Neural cell (in vitro differentiated cells): Measurements from ENCODE around the gene TTC19. TPM values are rescaled to one million over a fixed set of nuclear protein-coding genes. Genes with fewer than 3 reads are reported as not detected.

Experiments
- H2AFZ ChIP-seq: fragments of 200-600, 300-800 bp; sonication (generic), shearing (Covaris generic); 2 replicates; pipeline ENCODE4 v1.6.0; 2014; ENCODE audit warnings: low read depth, mild to moderate bottlenecking, antibody characterized with exemption, low read length, moderate library complexity
- H3F3A ChIP-seq: fragments of 200-600 bp; shearing (Covaris generic); 2 replicates; pipeline ENCODE4 v1.6.1; 2016; ENCODE audit warnings: mild to moderate bottlenecking, moderate library complexity, mixed read lengths, antibody characterized with exemption, low read length; ENCODE audit not compliant: insufficient read depth, poor library complexity, severe bottlenecking
- H3K27ac ChIP-seq: fragments of 200-600, 300-800 bp; sonication (generic), shearing (Covaris generic); 2 replicates; pipeline ENCODE4 v1.5.1; 2014; ENCODE audit warnings: mild to moderate bottlenecking, low read length, moderate library complexity
- H3K27me3 ChIP-seq: fragments of 300-800, 200-600 bp; sonication (generic), shearing (Covaris generic); 2 replicates; pipeline ENCODE4 v1.6.0; 2014; ENCODE audit warnings: mild to moderate bottlenecking, low read depth, low read length, moderate library complexity; ENCODE audit not compliant: insufficient read depth
- H3K36me3 ChIP-seq: fragments of 300-800, 200-600 bp; sonication (generic), shearing (Covaris generic); 2 replicates; pipeline ENCODE4 v1.5.1; 2014; ENCODE audit warnings: mild to moderate bottlenecking, antibody characterized with exemption, low read length, moderate library complexity; ENCODE audit not compliant: insufficient read depth
- H3K4me2 ChIP-seq: fragments of 300-800, 200-600 bp; sonication (generic), shearing (Covaris generic); 2 replicates; pipeline ENCODE4 v1.6.0; 2014; ENCODE audit warnings: mild to moderate bottlenecking, low read length
- H3K4me3 ChIP-seq: fragments of 300-800, 200-600 bp; sonication (generic), shearing (Covaris generic); 2 replicates; pipeline ENCODE4 v1.5.1; 2014; ENCODE audit warnings: mild to moderate bottlenecking, low read length, moderate library complexity
- H3K79me2 ChIP-seq: fragments of 200-600 bp; shearing (Covaris generic); replicated peaks from 2 replicates; pipeline ENCODE4 v1.6.0; 2014; ENCODE audit warnings: mild to moderate bottlenecking, low read length, moderate library complexity; ENCODE audit not compliant: insufficient read depth
- H3K9ac ChIP-seq: fragments of 300-800, 200-600 bp; sonication (generic), shearing (Covaris generic); 2 replicates; pipeline ENCODE4 v1.6.1; 2016; ENCODE audit warnings: mild to moderate bottlenecking, low read length, mixed read lengths
- H3K9me2 ChIP-seq: fragments of 200-600 bp; shearing (Covaris generic); 2 replicates; pipeline ENCODE4 v1.6.1; 2016; ENCODE audit warnings: mild to moderate bottlenecking, low read length, mixed read lengths; ENCODE audit not compliant: insufficient read depth
- H3K9me3 ChIP-seq: fragments of 200-600, 300-800 bp; sonication (generic), shearing (Covaris generic); 2 replicates; pipeline ENCODE4 v1.6.1; 2016; ENCODE audit warnings: mild to moderate bottlenecking, mixed run types, low read length, moderate library complexity, mixed read lengths
- H4K20me1 ChIP-seq: fragments of 200-600 bp; shearing (Covaris generic); 2 replicates; pipeline ENCODE4 v1.6.1; 2016; ENCODE audit warnings: mild to moderate bottlenecking, mixed run types; ENCODE audit not compliant: insufficient read depth
- EP300 ChIP-seq: fragments of 450-650 bp; conservative IDR thresholded peaks from 2 replicates; pipeline ENCODE4 v1.6.1; 2014; ENCODE audit warnings: antibody characterized with exemption, mild to moderate bottlenecking, moderate library complexity; ENCODE audit not compliant: poor library complexity, severe bottlenecking
- EZH2 ChIP-seq: fragments of 200-600, 300-800 bp; shearing (Covaris generic), sonication (generic); IDR thresholded peaks from 2 replicates; pipeline ENCODE4 v1.6.1; 2014; ENCODE audit warnings: antibody characterized with exemption, low read length, borderline replicate concordance, mild to moderate bottlenecking; ENCODE audit not compliant: insufficient read depth, poor library complexity, severe bottlenecking
- MXI1 ChIP-seq: fragments of 450-650 bp; conservative IDR thresholded peaks from 2 replicates; pipeline ENCODE4 v1.6.1; 2014; ENCODE audit warnings: antibody characterized with exemption, mild to moderate bottlenecking; ENCODE audit not compliant: poor library complexity, severe bottlenecking
- POLR2AphosphoS5 ChIP-seq: IDR thresholded peaks from 2 replicates; pipeline ENCODE4 v1.6.1; 2012
- RAD21 ChIP-seq: fragments of 450-650 bp; conservative IDR thresholded peaks from 2 replicates; pipeline ENCODE4 v1.6.1; 2014; ENCODE audit warnings: antibody characterized with exemption, mild to moderate bottlenecking, moderate library complexity
- SMC3 ChIP-seq: fragments of 450-650 bp; conservative IDR thresholded peaks from 2 replicates; pipeline ENCODE4 v1.6.1; 2014; ENCODE audit warnings: antibody characterized with exemption, mild to moderate bottlenecking, moderate library complexity; ENCODE audit not compliant: poor library complexity
- TAF1 ChIP-seq: IDR thresholded peaks from 2 replicates; pipeline ENCODE4 v1.6.1; 2012; ENCODE audit warnings: low read depth
- polyA plus RNA-seq: library from polyadenylated mRNA; depleted of rRNA; stranded (reverse); fragments of >200 nt; gene quantifications from 2 replicates; pipeline ENCODE4 v1.2.3, GENCODE V29; 2014
- TF ChIP-seq, protein P1 (sequence below): IDR thresholded peaks from 2 replicates; pipeline ENCODE4 v1.6.1; 2012; ENCODE audit warnings: borderline replicate concordance
- TF ChIP-seq, protein P2 (sequence below): fragments of 450-650 bp; IDR thresholded peaks from 2 replicates; pipeline ENCODE4 v1.5.1; 2014; ENCODE audit warnings: antibody characterized with exemption, mild to moderate bottlenecking, moderate library complexity; ENCODE audit not compliant: poor library complexity, severe bottlenecking

TTC19 gene
- polyA plus RNA-seq, 1 donor from 2014 or later = 97.8 TPM

DNA sequence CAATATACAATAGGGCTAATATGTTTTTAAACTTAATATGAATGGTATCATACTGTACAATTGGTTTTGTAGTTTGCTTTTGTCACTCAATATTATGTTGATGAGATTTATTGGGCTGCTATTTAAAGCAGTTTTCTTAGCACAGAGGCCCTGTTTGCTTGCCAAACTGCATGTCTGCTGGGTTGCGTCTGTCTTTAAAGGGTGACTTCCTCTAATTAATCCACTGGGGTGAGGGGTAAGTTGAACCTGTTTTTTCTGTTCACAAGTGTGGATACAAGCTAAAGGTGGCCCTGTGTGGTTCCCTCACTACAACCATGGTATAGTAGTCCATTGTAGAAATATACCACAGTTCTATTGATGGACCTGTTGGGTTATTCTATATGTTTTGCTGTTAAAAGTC is 19.7 kb downstream of the TTC19 start:
- no peak for TF ChIP-seq MXI1
- TF ChIP-seq EP300 = no peak
- no peak for TF ChIP-seq RAD21
- TF ChIP-seq, protein P1, sequence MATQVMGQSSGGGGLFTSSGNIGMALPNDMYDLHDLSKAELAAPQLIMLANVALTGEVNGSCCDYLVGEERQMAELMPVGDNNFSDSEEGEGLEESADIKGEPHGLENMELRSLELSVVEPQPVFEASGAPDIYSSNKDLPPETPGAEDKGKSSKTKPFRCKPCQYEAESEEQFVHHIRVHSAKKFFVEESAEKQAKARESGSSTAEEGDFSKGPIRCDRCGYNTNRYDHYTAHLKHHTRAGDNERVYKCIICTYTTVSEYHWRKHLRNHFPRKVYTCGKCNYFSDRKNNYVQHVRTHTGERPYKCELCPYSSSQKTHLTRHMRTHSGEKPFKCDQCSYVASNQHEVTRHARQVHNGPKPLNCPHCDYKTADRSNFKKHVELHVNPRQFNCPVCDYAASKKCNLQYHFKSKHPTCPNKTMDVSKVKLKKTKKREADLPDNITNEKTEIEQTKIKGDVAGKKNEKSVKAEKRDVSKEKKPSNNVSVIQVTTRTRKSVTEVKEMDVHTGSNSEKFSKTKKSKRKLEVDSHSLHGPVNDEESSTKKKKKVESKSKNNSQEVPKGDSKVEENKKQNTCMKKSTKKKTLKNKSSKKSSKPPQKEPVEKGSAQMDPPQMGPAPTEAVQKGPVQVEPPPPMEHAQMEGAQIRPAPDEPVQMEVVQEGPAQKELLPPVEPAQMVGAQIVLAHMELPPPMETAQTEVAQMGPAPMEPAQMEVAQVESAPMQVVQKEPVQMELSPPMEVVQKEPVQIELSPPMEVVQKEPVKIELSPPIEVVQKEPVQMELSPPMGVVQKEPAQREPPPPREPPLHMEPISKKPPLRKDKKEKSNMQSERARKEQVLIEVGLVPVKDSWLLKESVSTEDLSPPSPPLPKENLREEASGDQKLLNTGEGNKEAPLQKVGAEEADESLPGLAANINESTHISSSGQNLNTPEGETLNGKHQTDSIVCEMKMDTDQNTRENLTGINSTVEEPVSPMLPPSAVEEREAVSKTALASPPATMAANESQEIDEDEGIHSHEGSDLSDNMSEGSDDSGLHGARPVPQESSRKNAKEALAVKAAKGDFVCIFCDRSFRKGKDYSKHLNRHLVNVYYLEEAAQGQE = no peak
- no peak for TF ChIP-seq POLR2AphosphoS5
- TF ChIP-seq, protein P2, sequence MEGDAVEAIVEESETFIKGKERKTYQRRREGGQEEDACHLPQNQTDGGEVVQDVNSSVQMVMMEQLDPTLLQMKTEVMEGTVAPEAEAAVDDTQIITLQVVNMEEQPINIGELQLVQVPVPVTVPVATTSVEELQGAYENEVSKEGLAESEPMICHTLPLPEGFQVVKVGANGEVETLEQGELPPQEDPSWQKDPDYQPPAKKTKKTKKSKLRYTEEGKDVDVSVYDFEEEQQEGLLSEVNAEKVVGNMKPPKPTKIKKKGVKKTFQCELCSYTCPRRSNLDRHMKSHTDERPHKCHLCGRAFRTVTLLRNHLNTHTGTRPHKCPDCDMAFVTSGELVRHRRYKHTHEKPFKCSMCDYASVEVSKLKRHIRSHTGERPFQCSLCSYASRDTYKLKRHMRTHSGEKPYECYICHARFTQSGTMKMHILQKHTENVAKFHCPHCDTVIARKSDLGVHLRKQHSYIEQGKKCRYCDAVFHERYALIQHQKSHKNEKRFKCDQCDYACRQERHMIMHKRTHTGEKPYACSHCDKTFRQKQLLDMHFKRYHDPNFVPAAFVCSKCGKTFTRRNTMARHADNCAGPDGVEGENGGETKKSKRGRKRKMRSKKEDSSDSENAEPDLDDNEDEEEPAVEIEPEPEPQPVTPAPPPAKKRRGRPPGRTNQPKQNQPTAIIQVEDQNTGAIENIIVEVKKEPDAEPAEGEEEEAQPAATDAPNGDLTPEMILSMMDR = no peak
- TF ChIP-seq TAF1 = no peak
- no peak for TF ChIP-seq SMC3
- no peak for TF ChIP-seq EZH2
- H2AFZ ChIP-seq = no peak overlapping the region
- H3K79me2 ChIP-seq = no peaks in the 10 kb centered on the region
- no peaks in the 10 kb centered on the region for H4K20me1 ChIP-seq
- H3F3A ChIP-seq = no peaks in the 10 kb centered on the region
- H3K4me2 ChIP-seq = no peak overlapping the region
- no peak overlapping the region for H3K27ac ChIP-seq
- H3K36me3 ChIP-seq = no peaks in the 10 kb centered on the region
- H3K4me3 ChIP-seq = no peak overlapping the region
- H3K27me3 ChIP-seq = no peaks in the 10 kb centered on the region
- no peaks in the 10 kb centered on the region for H3K9me2 ChIP-seq
- no peak overlapping the region for H3K9ac ChIP-seq
- no peaks in the 10 kb centered on the region for H3K9me3 ChIP-seq

DNA sequence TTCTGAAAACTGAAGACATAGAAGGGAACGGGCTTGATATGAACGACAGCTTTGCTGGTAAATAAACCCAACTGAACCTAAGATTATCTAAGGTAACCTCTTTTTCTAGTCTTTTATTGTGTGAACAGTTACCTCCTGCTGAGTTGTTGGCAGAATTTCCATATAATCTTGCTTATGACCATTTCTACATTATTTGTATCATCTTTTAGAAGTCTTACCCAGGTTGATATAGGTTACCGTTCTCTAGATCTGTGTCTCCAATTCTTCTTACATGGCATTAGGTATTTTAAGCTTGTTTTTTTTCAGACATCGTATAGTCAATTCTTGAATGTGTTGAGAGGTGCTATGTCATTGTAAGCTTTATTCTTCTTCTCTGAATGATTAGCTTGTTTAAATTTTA is 24.3 kb downstream of the TTC19 start:
- Histone ChIP-seq H3K4me2 (no peak overlapping the region), H3F3A (no peaks in the 10 kb centered on the region), H3K36me3 (peaks cover 13% of the 10 kb centered on the region), H3K27ac (no peak overlapping the region), H4K20me1 (no peaks in the 10 kb centered on the region), H2AFZ (no peak overlapping the region), H3K9me2 (no peaks in the 10 kb centered on the region), H3K79me2 (no peaks in the 10 kb centered on the region), H3K4me3 (no peak overlapping the region), H3K27me3 (no peaks in the 10 kb centered on the region), H3K9ac (no peak overlapping the region), H3K9me3 (no peaks in the 10 kb centered on the region)
- TF ChIP-seq EP300 = no peak
- TF ChIP-seq EZH2 = no peak
- TF ChIP-seq, protein P2 = no peak
- TF ChIP-seq RAD21 = no peak
